Measurements from ENCODE around the gene ANKZF1. TPM values are rescaled to one million over a fixed set of nuclear protein-coding genes. Genes with fewer than 3 reads are reported as not detected.
A peak's percentile ranks its signal among the peaks of the same experiment; 100 is the strongest.
"Not testable (repeated sequence)": the region's sequence is repeated elsewhere in the genome, so short reads cannot be mapped to it uniquely, and the experiment has no call there.

ANKZF1 gene
- 15.8 and 19.2 TPM in 2 replicates for total RNA-seq

DNA sequence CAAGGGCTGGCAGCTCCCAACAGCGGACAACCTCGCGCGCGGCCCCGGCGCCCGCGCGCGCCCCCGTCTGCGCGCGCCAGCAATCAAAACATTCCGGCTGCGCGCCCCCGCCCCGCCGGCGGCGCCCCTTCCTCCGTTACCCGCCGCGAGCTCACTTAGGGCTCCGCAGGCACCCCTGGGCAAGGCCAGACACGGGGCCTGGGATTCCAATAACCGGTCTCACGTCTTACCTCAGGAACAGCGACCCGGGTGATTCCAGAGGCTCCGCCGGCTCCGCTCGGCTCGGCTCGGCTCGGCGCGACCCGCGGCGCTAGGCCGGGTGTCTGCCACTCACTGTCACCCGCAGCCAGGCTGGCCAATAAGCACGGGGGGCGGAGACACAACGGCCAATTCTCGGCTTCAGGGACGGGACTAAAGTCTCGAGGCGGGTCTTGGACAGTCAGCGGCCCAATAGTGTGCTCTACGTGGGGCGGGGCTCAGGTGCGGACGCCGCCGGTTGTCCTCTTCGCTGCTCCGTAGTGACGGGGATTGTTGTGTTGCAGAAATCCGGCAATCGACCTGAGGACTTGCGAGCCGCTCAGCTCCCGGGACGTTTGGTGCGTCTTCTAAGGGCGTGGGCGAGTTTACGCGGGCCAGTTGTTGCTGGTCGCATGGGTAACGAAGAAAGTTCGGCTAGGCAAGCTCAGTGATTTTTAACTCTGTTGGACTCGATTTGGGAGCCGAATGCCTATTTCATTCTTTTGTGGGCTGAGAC is at the start of gene ANKZF1, which contains the start of gene ATG9A:
Gene ANKZF1, plus strand, starts transcription at position 502 of the 754 bp plus-strand sequence. CDS start 452 bp downstream, outside the sequence.
Gene ATG9A, minus strand, starts transcription at position 332 of the 754 bp plus-strand sequence. CDS start 1,612 bp downstream, outside the sequence.
- DNase-seq (ENCODE audit: low read depth in 2 of 2), result peak; percentile 96 to 100

DNA sequence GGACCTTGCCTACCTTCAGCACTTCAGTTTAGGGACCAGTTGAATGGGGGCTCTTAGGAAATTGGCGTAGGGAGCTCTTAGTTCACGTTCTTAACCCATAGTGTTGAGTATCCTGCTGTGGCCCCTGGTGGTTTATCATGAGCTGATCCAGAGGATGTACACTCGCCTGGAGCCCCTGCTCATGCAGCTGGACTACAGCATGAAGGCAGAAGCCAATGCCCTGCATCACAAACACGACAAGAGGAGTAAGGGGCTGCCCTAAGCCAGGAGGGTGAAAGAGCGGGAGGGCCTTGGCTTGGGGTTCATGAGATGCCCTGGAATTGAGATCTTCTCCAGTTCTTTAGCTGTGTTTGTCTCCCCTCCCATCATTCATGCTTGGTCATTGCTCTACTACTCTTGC is 48.6 kb upstream of the ANKZF1 start:
- no peak for DNase-seq (ENCODE audit: low read depth in 2 of 2)

GRCh38 chr2:219181531-219181930 is 48.1 kb upstream of the ANKZF1 start:
- DNase-seq (ENCODE audit: low read depth in 2 of 2), result no peak

GRCh38 chr2:219182331-219183150 is 47.1 kb upstream of the ANKZF1 start:
- DNase-seq (ENCODE audit: low read depth in 2 of 2), result no peak

- no peak for DNase-seq (ENCODE audit: low read depth in 2 of 2)
Measured at GRCh38 chr2:219183151-219183772, 46.3 kb upstream of the ANKZF1 start.

GRCh38 chr2:219184121-219184520 is 45.5 kb upstream of the ANKZF1 start:
- no peak for DNase-seq (ENCODE audit: low read depth in 2 of 2)

DNA sequence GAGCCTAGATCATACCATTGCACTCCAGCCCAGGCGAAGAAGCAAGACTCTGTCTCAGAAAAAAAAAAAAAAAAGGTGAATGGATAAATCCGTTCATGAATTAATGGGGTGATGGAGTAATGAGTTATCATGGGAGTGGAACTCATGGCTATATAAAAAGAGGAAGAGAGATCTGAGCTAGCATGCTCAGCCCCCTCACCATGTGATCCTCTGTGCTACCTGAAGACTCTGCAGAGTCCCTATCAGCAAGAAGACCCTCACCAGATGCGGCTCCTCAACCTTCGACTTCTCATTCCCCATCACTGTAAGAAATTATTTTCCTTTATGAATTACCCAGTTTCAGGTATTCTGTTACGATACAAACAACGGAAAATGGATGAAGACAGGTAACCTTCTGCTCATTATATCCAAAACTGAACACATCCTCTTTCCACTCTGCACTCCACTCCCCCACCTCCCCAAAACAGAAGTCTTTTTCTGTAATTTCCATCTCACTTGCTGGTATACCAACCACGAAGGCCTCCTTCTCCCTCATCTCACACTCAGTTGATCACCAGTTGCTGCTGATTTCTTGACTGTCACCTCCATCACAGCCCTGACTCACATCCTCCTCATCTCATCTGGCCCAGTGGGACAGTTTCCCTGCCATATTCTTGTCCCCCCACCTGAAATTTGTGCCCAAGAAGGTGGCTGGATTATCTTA is 42.7 kb upstream of the ANKZF1 start:
- DNase-seq (ENCODE audit: low read depth in 2 of 2), result no peak

DNA sequence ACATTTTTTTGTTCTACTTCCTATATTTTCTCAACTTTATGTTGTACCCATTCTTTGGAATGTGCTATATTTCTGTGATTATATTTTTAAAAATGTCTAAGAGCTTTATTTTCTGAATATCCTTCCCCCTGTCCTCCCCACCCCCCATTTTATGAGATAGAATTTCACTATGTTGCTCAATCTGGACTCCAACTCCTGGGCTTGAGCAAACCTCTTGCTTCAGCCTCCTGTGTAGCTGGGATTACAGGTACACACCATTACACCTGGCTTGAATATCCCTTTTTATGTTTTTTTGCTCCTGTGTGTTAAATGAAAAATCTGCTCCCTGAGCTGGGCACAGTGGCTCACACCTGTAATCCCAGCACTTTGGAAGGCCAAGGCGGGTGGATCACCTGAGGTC is 32.2 kb upstream of the ANKZF1 start:
- no peak for DNase-seq (ENCODE audit: low read depth in 2 of 2)

GRCh38 chr2:219198974-219199373 is 30.6 kb upstream of the ANKZF1 start:
- no peak for DNase-seq (ENCODE audit: low read depth in 2 of 2)

GRCh38 chr2:219199470-219200211 is 30.0 kb upstream of the ANKZF1 start:
- DNase-seq (ENCODE audit: low read depth in 2 of 2), result no peak

DNA sequence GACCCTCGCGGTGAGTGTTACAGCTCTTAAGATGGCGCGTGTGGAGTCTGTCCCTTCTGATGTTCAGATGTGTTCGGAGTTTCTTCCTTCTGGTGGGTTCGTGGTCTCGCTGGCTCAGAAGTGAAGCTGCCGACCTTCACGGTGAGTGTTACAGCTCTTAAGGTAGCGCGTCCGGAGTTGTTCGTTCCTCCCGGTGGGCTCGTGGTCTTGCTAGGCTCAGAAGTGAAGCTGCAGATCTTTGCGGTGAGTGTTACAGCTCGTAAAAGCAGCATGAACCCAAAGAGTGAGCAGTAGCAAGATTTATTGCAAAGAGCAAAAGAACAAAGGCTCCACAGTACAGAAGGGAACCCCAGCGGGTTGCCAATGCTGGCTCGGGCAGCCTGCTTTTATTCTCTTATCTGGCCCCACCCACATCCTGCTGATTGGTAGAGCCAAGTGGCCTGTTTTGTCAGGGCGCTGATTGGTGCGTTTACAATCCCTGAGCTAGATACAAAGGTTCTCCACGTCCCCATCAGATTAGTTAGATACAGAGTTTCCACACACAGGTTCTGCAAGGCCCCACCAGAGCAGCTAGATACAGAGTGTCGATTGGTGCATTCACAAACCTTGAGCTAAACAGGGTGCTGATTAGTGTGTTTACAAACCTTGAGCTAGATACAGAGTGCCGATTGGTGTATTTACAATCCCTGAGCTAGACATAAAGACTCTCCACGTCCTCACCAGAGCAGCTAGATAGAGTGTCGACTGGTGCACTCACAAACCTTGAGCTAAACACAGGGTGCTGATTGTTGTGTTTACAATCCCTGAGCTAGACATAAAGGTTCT is 28.9 kb upstream of the ANKZF1 start:
- not testable (repeated sequence) for DNase-seq (ENCODE audit: low read depth in 2 of 2)

GRCh38 chr2:219201331-219201730 is 28.3 kb upstream of the ANKZF1 start:
- DNase-seq (ENCODE audit: low read depth in 2 of 2), result not testable (repeated sequence)

DNA sequence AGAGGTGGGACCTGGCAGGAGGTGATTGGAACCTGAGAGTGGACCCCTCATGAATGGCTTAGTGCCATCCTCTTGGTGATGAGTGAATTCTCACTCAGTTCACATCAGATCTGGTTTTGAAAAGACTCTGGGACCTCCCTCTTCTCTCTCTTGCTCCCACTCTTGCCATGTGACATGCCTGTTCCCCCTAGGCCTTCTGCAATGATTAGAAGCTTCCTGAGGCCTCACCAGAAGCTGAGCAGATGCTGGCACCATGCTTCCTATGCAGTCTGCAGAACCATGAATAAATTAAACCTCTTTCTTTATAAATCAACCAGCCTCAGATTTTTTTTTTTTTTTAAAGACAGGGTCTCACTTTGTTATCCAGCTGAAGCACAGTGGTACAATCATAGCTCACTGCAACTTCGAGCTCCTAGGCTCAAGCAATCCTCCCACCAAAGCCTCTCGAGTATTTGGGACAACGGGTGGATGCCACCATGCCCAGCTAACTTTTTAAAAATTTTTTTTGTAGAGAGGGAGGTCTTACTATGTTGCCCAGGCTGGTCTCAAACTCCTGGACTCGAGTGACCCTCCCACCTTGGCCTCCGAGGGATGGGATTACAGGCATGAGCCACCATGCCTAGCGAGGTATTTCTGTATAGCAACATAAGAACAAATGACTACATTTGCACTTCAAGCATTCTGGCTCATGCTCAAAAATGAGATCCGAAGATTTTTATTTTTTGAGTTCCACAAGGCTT is 25.0 kb upstream of the ANKZF1 start:
- no peak for DNase-seq (ENCODE audit: low read depth in 2 of 2)

DNA sequence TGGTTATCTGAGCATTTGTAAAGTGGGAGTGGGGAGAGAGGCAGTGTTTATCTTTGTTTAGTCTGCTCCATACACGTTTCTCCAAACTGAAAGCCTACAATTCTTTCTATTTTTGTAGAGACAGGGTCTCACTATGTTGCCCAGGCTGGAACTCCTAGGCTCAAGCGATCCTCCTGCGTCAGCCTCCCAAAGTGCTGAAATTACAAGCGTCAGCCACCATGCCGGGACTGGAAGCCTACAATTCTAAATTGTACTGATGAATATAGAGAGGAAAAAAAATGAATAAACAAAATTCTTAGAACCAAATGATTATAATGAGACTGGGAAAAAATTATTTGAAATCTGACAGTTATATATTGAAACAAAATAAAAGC is 24.5 kb upstream of the ANKZF1 start:
- DNase-seq (ENCODE audit: low read depth in 2 of 2), result no peak

DNA sequence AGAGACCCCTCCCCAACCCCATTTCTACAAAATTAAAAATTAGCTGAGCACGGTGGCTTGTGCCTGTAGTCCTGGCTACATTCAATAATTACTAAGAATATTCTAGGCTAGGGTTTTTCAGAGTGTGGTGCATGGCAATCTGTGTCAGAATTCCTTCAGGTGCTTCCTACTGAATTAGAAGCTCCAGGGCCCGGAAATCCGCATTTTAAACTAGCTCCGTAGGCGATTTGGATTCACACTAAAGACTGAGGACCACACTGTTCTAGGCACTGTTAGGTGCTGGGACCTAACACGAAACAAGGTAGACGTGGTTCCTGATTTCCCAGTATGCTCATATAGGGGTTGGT is 23.7 kb upstream of the ANKZF1 start:
- no peak for DNase-seq (ENCODE audit: low read depth in 2 of 2)

DNA sequence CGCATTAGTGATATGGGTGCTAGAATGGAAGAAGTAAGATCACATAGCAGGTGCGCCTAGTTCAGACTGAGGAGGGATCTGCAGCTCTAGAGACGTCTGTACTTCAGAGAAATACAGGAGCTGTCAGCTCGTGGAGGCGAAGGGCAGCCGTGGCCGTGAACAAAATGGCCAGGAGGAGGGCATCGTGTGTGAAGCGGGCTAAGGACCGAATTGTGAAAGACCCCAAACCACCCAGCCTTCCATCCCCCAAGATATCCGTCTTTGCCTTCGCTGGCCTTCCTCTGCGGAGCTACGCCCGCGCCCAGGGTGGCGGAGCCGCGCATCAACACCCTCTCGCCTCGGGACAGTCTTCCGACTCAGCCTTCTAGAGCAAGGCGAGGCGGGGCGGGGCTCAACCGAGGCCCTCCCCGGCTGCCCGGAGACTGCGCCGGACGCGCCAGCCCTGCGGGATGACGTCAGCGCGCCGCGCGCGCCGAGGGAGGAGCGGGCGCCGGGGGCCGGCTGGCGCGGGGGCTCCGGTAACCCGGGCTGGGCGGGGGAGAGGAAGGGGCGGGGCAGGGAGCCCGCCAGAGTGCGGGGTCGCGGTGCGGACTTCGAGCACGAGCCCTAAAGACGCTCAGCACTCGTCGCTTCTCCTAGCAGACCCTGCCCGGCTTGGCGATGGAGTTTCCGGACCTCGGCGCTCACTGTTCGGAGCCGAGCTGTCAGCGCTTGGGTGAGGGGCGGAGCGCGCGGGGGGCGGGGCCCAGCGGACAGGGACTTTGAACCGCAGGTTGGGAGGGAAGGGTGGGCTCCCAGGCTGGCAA is 23.1 kb upstream of the ANKZF1 start, which contains the start of gene ZFAND2B:
Gene ZFAND2B, plus strand, starts transcription at position 455 of the 806 bp plus-strand sequence. Its CDS starts 206 bp downstream, at position 661.
- DNase-seq (ENCODE audit: low read depth in 2 of 2), result peak; percentile 69 to 94

DNA sequence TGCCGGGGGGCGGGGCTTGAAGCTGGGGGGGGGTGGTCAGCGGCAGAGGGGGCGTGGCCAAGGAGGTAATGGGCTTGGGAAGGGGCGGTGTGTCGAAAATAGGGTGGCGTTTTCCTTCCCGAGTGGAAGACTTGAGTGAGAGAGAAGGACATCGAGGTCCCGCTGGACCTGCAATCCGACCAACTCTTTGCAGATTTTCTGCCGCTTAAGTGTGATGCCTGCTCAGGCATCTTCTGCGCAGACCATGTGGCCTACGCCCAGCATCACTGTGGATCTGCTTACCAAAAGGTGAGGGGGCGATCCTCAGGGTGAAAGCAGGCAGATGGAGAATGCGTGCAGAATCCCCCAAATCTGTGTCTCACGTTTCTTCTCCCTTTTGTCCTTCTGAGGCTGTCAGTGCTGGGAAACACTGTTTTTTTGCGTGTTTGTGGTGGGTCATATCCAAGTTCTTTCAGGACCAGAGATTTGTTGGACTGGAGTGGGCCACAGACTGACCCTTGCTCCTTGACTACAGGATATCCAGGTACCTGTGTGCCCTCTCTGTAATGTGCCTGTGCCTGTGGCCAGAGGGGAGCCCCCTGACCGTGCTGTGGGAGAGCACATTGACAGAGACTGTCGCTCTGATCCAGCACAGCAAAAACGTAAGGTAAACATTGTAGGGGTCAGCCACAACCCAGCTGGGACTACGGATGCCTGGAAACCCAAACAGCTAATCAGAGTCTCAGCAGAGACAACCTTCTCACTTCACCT is 22.3 kb upstream of the ANKZF1 start:
- no peak for DNase-seq (ENCODE audit: low read depth in 2 of 2)
